Measurements from ENCODE around the gene PIWIL4. TPM values are rescaled to one million over a fixed set of nuclear protein-coding genes. Genes with fewer than 3 reads are reported as not detected.

The PIWIL4 gene
- 1 to 10 TPM in 1 of 2 donors, under 1 TPM in 1; 0.67 to 1.0 TPM for total RNA-seq

DNA sequence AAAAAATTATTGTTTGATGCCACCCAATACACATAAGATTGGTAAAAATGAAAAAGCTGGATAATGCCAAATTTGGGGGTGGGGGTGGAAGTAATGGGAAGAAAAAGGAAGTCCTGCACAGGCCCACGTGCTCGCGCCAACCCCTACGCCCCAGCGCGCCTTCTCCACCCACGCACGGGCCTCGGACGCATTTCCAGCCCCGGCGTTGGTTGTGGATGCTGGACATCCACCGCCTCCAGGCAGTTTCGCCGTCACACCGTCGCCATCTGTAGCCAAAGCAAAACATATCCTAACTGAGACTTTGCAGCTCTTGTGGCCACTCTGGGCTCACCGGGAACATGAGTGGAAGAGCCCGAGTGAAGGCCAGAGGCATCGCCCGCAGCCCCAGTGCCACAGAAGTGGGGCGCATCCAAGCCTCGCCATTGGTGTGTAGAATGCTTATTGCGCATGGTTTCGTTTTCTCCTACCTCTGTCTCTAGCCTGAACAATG is at the start of gene PIWIL4:
Gene PIWIL4, plus strand, starts transcription at position 188 of the 490 bp plus-strand sequence. Its CDS starts 151 bp downstream, at position 339.

DNA sequence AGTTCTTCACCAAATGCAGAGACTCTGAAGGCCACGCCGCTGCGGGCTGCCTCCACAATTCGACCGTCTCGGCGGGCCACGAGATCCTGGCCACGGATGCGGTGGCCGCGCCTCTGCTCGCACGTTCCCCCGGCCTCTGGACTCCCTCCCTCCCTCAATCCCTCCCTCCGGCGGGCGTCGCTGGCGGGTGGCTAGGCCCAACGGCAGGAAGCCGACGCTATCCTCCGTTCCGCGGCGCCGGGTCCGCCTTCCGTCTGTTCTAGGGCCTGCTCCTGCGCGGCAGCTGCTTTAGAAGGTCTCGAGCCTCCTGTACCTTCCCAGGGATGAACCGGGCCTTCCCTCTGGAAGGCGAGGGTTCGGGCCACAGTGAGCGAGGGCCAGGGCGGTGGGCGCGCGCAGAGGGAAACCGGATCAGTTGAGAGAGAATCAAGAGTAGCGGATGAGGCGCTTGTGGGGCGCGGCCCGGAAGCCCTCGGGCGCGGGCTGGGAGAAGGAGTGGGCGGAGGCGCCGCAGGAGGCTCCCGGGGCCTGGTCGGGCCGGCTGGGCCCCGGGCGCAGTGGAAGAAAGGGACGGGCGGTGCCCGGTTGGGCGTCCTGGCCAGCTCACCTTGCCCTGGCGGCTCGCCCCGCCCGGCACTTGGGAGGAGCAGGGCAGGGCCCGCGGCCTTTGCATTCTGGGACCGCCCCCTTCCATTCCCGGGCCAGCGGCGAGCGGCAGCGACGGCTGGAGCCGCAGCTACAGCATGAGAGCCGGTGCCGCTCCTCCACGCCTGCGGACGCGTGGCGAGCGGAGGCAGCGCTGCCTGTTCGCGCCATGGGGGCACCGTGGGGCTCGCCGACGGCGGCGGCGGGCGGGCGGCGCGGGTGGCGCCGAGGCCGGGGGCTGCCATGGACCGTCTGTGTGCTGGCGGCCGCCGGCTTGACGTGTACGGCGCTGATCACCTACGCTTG is 23.2 kb upstream of the PIWIL4 start, which contains the start of gene FUT4:
Gene FUT4, plus strand, starts transcription at position 227 of the 951 bp plus-strand sequence. Its CDS starts 213 bp downstream, at position 440.

Other genes with a start within 250 kb of the PIWIL4 start
- under 1 TPM in 1 of 2 donors, not detected in 1; under 0.01 TPM for gene GPR83, start 165.9 kb upstream of the PIWIL4 start, total RNA-seq
- 10 to 100 TPM; 14.5 to 18.3 TPM for gene MRE11, start 73.5 kb upstream of the PIWIL4 start, total RNA-seq
- gene ANKRD49, start 73.4 kb upstream of the PIWIL4 start, total RNA-seq: 10 to 100 TPM in 1 of 2 donors, 1 to 10 TPM in 1; 9.3 to 12.0 TPM
- gene C11orf97, start 54.9 kb upstream of the PIWIL4 start, total RNA-seq: not detected
- 1 to 10 TPM; 3.3 to 6.2 TPM for gene FUT4, start 23.4 kb upstream of the PIWIL4 start, total RNA-seq
- gene AMOTL1, start 201.0 kb downstream of the PIWIL4 start, total RNA-seq: 10 to 100 TPM; 11.4 to 15.0 TPM